SK-N-SH (cell line): ENCODE results near the gene NIPAL3.

Source experiments
- CHD2 ChIP-seq: fragments of 150-350 bp; IDR thresholded peaks from 2 replicates; pipeline ENCODE4 v1.6.1; 2018; ENCODE audit warnings: low read length; ENCODE audit not compliant: partially characterized antibody
- FOXJ3 ChIP-seq: sonication (generic); formaldehyde crosslinking; IDR thresholded peaks from 2 replicates; pipeline ENCODE4 v1.5.1; 2020; ENCODE audit warnings: mild to moderate bottlenecking, missing genetic modification reagents
- JUND ChIP-seq: IDR thresholded peaks from 2 replicates; pipeline ENCODE4 v1.4.0; 2012
- POLR2AphosphoS5 ChIP-seq: IDR thresholded peaks from 2 replicates; pipeline ENCODE4 v1.6.1; 2012; ENCODE audit warnings: low read depth, low read length
- RAD21 ChIP-seq: IDR thresholded peaks from 2 replicates; pipeline ENCODE4 v1.6.1; 2012; ENCODE audit warnings: mild to moderate bottlenecking, low read length
- RCOR1 ChIP-seq: fragments of 150-350 bp; IDR thresholded peaks from 2 replicates; pipeline ENCODE4 v1.6.1; 2017; ENCODE audit warnings: antibody characterized with exemption, low read length
- RXRA ChIP-seq: IDR thresholded peaks from 2 replicates; pipeline ENCODE4 v1.4.0; 2012; ENCODE audit warnings: low read depth, mild to moderate bottlenecking, borderline replicate concordance
- TF ChIP-seq, protein P1 (sequence below): fragments of 200-600 bp; sonication (generic); IDR thresholded peaks from 2 replicates; pipeline ENCODE4 v1.6.1; 2017; ENCODE audit warnings: antibody characterized with exemption, mild to moderate bottlenecking, moderate library complexity

DNA sequence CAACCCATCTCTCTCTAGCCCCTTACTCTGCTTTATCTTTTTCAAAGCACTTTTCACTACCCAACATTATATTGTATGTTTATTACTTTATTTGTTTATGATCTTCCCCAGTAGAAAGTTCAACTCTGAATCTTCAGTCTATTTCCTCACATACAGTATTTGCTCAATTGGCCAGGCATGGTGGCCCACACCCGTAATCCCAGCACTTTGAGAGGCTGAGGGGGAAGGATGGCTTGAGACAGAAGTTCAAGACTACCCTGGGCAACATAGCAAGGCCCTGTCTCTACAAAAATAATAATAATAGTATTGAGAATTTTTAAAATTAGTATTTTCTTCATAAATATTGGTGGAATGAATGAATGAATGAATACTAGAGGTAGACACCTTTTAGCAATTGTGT is 3.2 kb upstream of the NIPAL3 start:
- TF ChIP-seq RCOR1 = no peak
- TF ChIP-seq, protein P1, sequence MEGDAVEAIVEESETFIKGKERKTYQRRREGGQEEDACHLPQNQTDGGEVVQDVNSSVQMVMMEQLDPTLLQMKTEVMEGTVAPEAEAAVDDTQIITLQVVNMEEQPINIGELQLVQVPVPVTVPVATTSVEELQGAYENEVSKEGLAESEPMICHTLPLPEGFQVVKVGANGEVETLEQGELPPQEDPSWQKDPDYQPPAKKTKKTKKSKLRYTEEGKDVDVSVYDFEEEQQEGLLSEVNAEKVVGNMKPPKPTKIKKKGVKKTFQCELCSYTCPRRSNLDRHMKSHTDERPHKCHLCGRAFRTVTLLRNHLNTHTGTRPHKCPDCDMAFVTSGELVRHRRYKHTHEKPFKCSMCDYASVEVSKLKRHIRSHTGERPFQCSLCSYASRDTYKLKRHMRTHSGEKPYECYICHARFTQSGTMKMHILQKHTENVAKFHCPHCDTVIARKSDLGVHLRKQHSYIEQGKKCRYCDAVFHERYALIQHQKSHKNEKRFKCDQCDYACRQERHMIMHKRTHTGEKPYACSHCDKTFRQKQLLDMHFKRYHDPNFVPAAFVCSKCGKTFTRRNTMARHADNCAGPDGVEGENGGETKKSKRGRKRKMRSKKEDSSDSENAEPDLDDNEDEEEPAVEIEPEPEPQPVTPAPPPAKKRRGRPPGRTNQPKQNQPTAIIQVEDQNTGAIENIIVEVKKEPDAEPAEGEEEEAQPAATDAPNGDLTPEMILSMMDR = no peak
- no peak for TF ChIP-seq RXRA
- no peak for TF ChIP-seq POLR2AphosphoS5
- no peak for TF ChIP-seq JUND
- TF ChIP-seq FOXJ3 (CRISPR knock-in tag) = no peak
- TF ChIP-seq CHD2 = no peak
- no peak for TF ChIP-seq RAD21
